Caco-2 (cell line): ENCODE measurements around the gene LRBA. TPM values are rescaled to one million over a fixed set of nuclear protein-coding genes. Genes with fewer than 3 reads are reported as not detected.

Experiments used
- BruUV-seq: library from RNA; stranded (reverse); fragments of 400-500 nt; replicated peaks from 2 replicates; lab custom pipeline; 2021; lab: Mats Ljungman, UMichigan
- CTCF ChIA-PET: fragments of 300-600 bp; sonication (Branson Sonifier 250); formaldehyde crosslinking; loops from one replicate; lab custom pipeline; 2022; ENCODE audit warnings: antibody characterized with exemption; lab: Charles Lee
- POLR2A ChIA-PET: fragments of 300-600 bp; sonication (Branson Sonifier 250); formaldehyde crosslinking; loops from one replicate; lab custom pipeline; 2022; ENCODE audit warnings: antibody characterized with exemption; lab: Charles Lee
- DNase-seq, 2 experiments: peaks; one replicate each; pipeline versions ENCODE4 v3.0.0 to v3.0.0-alpha.2; 2020 to 2022
- H3K27me3 ChIP-seq: replicated peaks from 2 replicates; pipeline ENCODE4 v1.6.0; 2011; ENCODE audit warnings: low read length; ENCODE audit not compliant: control insufficient read depth, insufficient read depth
- H3K36me3 ChIP-seq: 2 replicates; pipeline ENCODE4 v1.5.1; 2011; ENCODE audit warnings: low read length; ENCODE audit not compliant: control insufficient read depth, insufficient read depth
- H3K4me1 ChIP-seq: fragments of 250-450 bp; sonication (Bioruptor Pico); 2 replicates; pipeline ENCODE4 v1.5.1; 2020; ENCODE audit warnings: mild to moderate bottlenecking
- H3K4me3 ChIP-seq: 2 replicates; pipeline ENCODE4 v1.5.1; 2011; ENCODE audit warnings: low read depth, mild to moderate bottlenecking, control low read depth, low read length
- H3K9me3 ChIP-seq: fragments of 250-450 bp; sonication (Bioruptor Pico); 2 replicates; pipeline ENCODE4 v1.5.1; 2020; ENCODE audit warnings: mild to moderate bottlenecking, moderate library complexity
- H3K27ac Mint-ChIP-seq: one replicate; pipeline ENCODE4 v1.8.0; 2022; ENCODE audit warnings: mixed read lengths; ENCODE audit not compliant: unreplicated experiment
- H3K27me3 Mint-ChIP-seq: one replicate; pipeline ENCODE4 v1.8.0; 2022; ENCODE audit warnings: mixed read lengths; ENCODE audit not compliant: insufficient read depth, unreplicated experiment
- H3K36me3 Mint-ChIP-seq: one replicate; pipeline ENCODE4 v1.8.0; 2022; ENCODE audit warnings: mild to moderate bottlenecking, mixed read lengths; ENCODE audit not compliant: insufficient read depth, unreplicated experiment
- H3K4me1 Mint-ChIP-seq: one replicate; pipeline ENCODE4 v1.8.0; 2022; ENCODE audit warnings: low read depth, mixed read lengths; ENCODE audit not compliant: unreplicated experiment
- H3K4me3 Mint-ChIP-seq: one replicate; pipeline ENCODE4 v1.8.0; 2022; ENCODE audit warnings: mild to moderate bottlenecking, moderate library complexity, mixed read lengths; ENCODE audit not compliant: unreplicated experiment
- H3K9me3 Mint-ChIP-seq: one replicate; pipeline ENCODE4 v1.8.0; 2022; ENCODE audit warnings: mixed read lengths; ENCODE audit not compliant: unreplicated experiment
- CTCF ChIP-seq, 2 experiments: fragments of 200-600 bp in 1 of 2; IDR thresholded peaks; 1 replicate in 1 of 2; 2 replicates in 1 of 2; pipeline versions ENCODE4 v1.5.1 to v1.8.0; 2011 to 2022; ENCODE audit warnings: antibody characterized with exemption in 1 of 2, control low read depth in 1 of 2, inconsistent platforms in 1 of 2, low read depth in 1 of 2, low read length in 1 of 2, mild to moderate bottlenecking in 1 of 2, moderate library complexity in 1 of 2; ENCODE audit not compliant: insufficient read depth in 1 of 2, severe bottlenecking in 1 of 2, unreplicated experiment in 1 of 2
- intact Hi-C: fragments of 100-400 bp; cut with micrococcal nuclease; formaldehyde crosslinking; loops from one replicate; pipeline ENCODE4 v1.10.0; 2022; ENCODE audit not compliant: unreplicated experiment
- total RNA-seq: library from RNA; stranded (reverse); gene quantifications from 2 replicates; pipeline ENCODE4 v1.2.3, GENCODE V29; 2022

The LRBA gene
- total RNA-seq, 1 experiment from 2014 or later: 53.2 TPM

DNA sequence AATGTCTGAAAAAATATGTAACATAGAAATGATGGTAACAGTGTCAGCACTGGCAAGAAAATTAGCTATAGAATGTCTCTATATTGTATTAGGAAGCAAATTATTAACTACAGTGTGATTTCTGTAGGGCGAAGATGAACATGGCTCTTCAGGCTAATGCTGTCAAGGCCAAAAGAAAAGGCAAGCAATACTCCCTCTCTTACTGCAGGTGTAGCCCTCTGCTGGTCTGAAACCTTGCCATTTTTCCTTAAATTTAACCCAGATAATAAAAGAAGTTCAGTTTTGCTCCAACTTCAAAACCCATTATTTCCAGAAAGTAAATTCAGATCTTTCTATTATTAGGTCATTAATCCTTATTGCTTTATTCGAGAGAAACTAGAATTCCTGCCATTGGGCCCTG lies 215.9 kb downstream of the LRBA start:
- intact Hi-C loops: no loop called here
- TF ChIP-seq CTCF (IDR thresholded peaks at IDR 0.05; ENCODE audit: insufficient read depth in 1 of 2, low read depth in 1 of 2, low read length in 1 of 2, severe bottlenecking in 1 of 2, unreplicated experiment in 1 of 2): peak; percentile 12 to 34
- no peaks in the 10 kb centered on the region for H3K27me3 Mint-ChIP-seq
- H3K27me3 ChIP-seq: no peaks in the 10 kb centered on the region
- H3K9me3 ChIP-seq: no peaks in the 10 kb centered on the region
- no peak overlapping the region for H3K4me3 ChIP-seq
- H3K27ac Mint-ChIP-seq: no peak overlapping the region
- CTCF ChIA-PET: no interaction called here
- H3K36me3 ChIP-seq: no peaks in the 10 kb centered on the region
- DNase-seq: no peak
- H3K4me1 Mint-ChIP-seq: peaks cover 5% of the 10 kb centered on the region
- no TSS peak for BruUV-seq
- no peak overlapping the region for H3K4me3 Mint-ChIP-seq
- peaks cover 4% of the 10 kb centered on the region for H3K4me1 ChIP-seq
- peaks cover 14% of the 10 kb centered on the region for H3K36me3 Mint-ChIP-seq
- H3K9me3 Mint-ChIP-seq: no peaks in the 10 kb centered on the region
- POLR2A ChIA-PET: no interaction called here

GRCh38 chr4:150794706-150795105 lies 220.4 kb downstream of the LRBA start:
- H3K36me3 ChIP-seq: no peaks in the 10 kb centered on the region
- POLR2A ChIA-PET: no interaction called here
- no TSS peak for BruUV-seq

DNA sequence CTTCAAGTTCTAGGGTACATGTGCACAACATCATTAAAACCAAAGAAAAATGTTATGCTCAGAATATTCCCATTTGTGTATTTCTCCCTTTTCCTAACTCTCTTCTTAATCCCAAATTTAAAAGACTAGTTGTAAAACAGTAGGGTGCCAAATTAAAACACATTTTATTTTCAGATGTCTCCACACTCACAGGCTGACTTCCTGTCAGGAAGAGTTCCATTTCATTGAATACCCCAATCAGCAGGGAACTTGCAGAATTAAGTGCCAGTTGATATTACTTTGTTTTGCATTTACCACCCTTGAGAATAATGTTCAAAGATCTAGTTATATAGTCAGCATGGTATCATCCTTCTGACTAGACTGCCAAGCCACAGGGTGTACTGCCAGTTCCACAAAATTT lies 225.2 kb downstream of the LRBA start:
- Histone ChIP-seq H3K4me3 (no peak overlapping the region), H3K36me3 (no peaks in the 10 kb centered on the region), H3K9me3 (no peaks in the 10 kb centered on the region), H3K27me3 (no peaks in the 10 kb centered on the region), H3K4me1 (no peaks in the 10 kb centered on the region)
- Mint-ChIP-seq H3K36me3 (peaks cover 7% of the 10 kb centered on the region), H3K4me1 (peaks cover under 1% of the 10 kb centered on the region), H3K9me3 (no peaks in the 10 kb centered on the region), H3K27ac (no peak overlapping the region), H3K27me3 (no peaks in the 10 kb centered on the region), H3K4me3 (no peak overlapping the region)
- TF ChIP-seq CTCF (IDR thresholded peaks at IDR 0.05; ENCODE audit: insufficient read depth in 1 of 2, low read depth in 1 of 2, low read length in 1 of 2, severe bottlenecking in 1 of 2, unreplicated experiment in 1 of 2): no peak
- no peak for DNase-seq
- intact Hi-C loops: no loop called here
- ChIA-PET POLR2A (no interaction called here), CTCF (no interaction called here)
- no TSS peak for BruUV-seq

More at GRCh38 chr4:150794706-150795105, 220.4 kb downstream of the LRBA start:
- intact Hi-C loops: no loop called here
- CTCF ChIA-PET: interaction anchor here (0.8 kb wide), 1 partner anchor 72 kb away, joined by 5 read pairs; no protein-coding TSS in a partner anchor
- H3K9me3 Mint-ChIP-seq: no peaks in the 10 kb centered on the region
- TF ChIP-seq CTCF (IDR thresholded peaks at IDR 0.05; ENCODE audit: insufficient read depth in 1 of 2, low read depth in 1 of 2, low read length in 1 of 2, severe bottlenecking in 1 of 2, unreplicated experiment in 1 of 2): no peak
- H3K27me3 ChIP-seq: no peaks in the 10 kb centered on the region
- H3K4me1 Mint-ChIP-seq: no peaks in the 10 kb centered on the region
- H3K27ac Mint-ChIP-seq: no peak overlapping the region
- no peak overlapping the region for H3K4me3 ChIP-seq
- no peak for DNase-seq
- no peaks in the 10 kb centered on the region for H3K27me3 Mint-ChIP-seq
- H3K36me3 Mint-ChIP-seq: peaks cover 14% of the 10 kb centered on the region
- H3K9me3 ChIP-seq: no peaks in the 10 kb centered on the region
- H3K4me1 ChIP-seq: no peaks in the 10 kb centered on the region
- no peak overlapping the region for H3K4me3 Mint-ChIP-seq
